ENCODE data around the gene EID1.
A peak's percentile ranks its signal among the peaks of the same experiment; 100 is the strongest.

The EID1 gene

GRCh38 chr15:48883699-48884098, 5.8 kb downstream of the EID1 start:
- no peak overlapping the region for H3K4me3 ChIP-seq (ENCODE audit: low read length)
- no peak for DNase-seq (ENCODE audit: low read depth)
- TF ChIP-seq CTCF (conservative IDR thresholded peaks at IDR 0.05; ENCODE audit: low read length) = no peak

GRCh38 chr15:48887144-48887543, 9.2 kb downstream of the EID1 start:
- DNase-seq (ENCODE audit: low read depth) = no peak
- no peak overlapping the region for H3K4me3 ChIP-seq (ENCODE audit: low read length)
- TF ChIP-seq CTCF (conservative IDR thresholded peaks at IDR 0.05; ENCODE audit: low read length) = no peak

GRCh38 chr15:48888191-48888590, 10.3 kb downstream of the EID1 start:
- H3K4me3 ChIP-seq (ENCODE audit: low read length) = no peak overlapping the region
- no peak for TF ChIP-seq CTCF (conservative IDR thresholded peaks at IDR 0.05; ENCODE audit: low read length)
- no peak for DNase-seq (ENCODE audit: low read depth)

- DNase-seq (ENCODE audit: low read depth) = peak; percentile 25
- TF ChIP-seq CTCF (conservative IDR thresholded peaks at IDR 0.05; ENCODE audit: low read length) = no peak
- no peak overlapping the region for H3K4me3 ChIP-seq (ENCODE audit: low read length)
Observed at GRCh38 chr15:48888836-48889235, 10.9 kb downstream of the EID1 start.

- DNase-seq (ENCODE audit: low read depth) = no peak
- TF ChIP-seq CTCF (conservative IDR thresholded peaks at IDR 0.05; ENCODE audit: low read length) = no peak
Observed at GRCh38 chr15:48889925-48890324, 12.0 kb downstream of the EID1 start.

GRCh38 chr15:48890375-48890972, 12.5 kb downstream of the EID1 start:
- TF ChIP-seq CTCF (conservative IDR thresholded peaks at IDR 0.05; ENCODE audit: low read length) = no peak
- no peak for DNase-seq (ENCODE audit: low read depth)
- no peak overlapping the region for H3K4me3 ChIP-seq (ENCODE audit: low read length)

More at GRCh38 chr15:48889925-48890324, 12.0 kb downstream of the EID1 start:
- H3K4me3 ChIP-seq (ENCODE audit: low read length) = no peak overlapping the region

- no peak for TF ChIP-seq CTCF (conservative IDR thresholded peaks at IDR 0.05; ENCODE audit: low read length)
- no peak for DNase-seq (ENCODE audit: low read depth)
- no peak overlapping the region for H3K4me3 ChIP-seq (ENCODE audit: low read length)
Observed at GRCh38 chr15:48891232-48891765, 13.4 kb downstream of the EID1 start.
